Panc1 (cell line): ENCODE results near the gene RPF1. TPM values are rescaled to one million over a fixed set of nuclear protein-coding genes. Genes with fewer than 3 reads are reported as not detected.

Experiments used
- ATAC-seq: fragments of 200-7000 bp; cut with Tn5 transposase; 2 replicates; pipeline ENCODE4 v1.9.1; 2020; ENCODE audit warnings: mild to moderate bottlenecking, moderate library complexity
- BruUV-seq: library from RNA; stranded (reverse); fragments of 400-500 nt; replicated peaks from 2 replicates; lab custom pipeline; 2021; lab: Mats Ljungman, UMichigan
- CTCF ChIA-PET: fragments of 300-600 bp; sonication (Branson Sonifier 250); formaldehyde crosslinking; loops from one replicate; lab custom pipeline; 2022; ENCODE audit warnings: antibody characterized with exemption; lab: Charles Lee
- POLR2A ChIA-PET: fragments of 300-600 bp; sonication (Branson Sonifier 250); formaldehyde crosslinking; loops from one replicate; lab custom pipeline; 2022; ENCODE audit warnings: antibody characterized with exemption; lab: Charles Lee
- DNase-seq: peaks from one replicate; pipeline ENCODE4 v3.0.0-alpha.2; 2010; ENCODE audit warnings: low read depth, low spot score
- H3K27ac ChIP-seq: 2 replicates; pipeline ENCODE4 v1.5.1; 2011; ENCODE audit warnings: mild to moderate bottlenecking, low read length, inconsistent platforms
- H3K27me3 ChIP-seq: fragments of 200-500 bp; sonication (Bioruptor generic); 2 replicates; pipeline ENCODE4 v1.6.0; 2014; ENCODE audit warnings: low read length, inconsistent platforms; ENCODE audit not compliant: control insufficient read depth, insufficient read depth
- H3K36me3 ChIP-seq: fragments of 200-500 bp; sonication (Bioruptor generic); 2 replicates; pipeline ENCODE4 v1.5.1; 2014; ENCODE audit warnings: inconsistent platforms, mild to moderate bottlenecking, low read length, moderate library complexity; ENCODE audit not compliant: control insufficient read depth, insufficient read depth
- H3K4me1 ChIP-seq: 2 replicates; pipeline ENCODE4 v1.5.1; 2011; ENCODE audit warnings: inconsistent platforms, mild to moderate bottlenecking, low read length, moderate library complexity; ENCODE audit not compliant: control insufficient read depth, insufficient read depth
- H3K4me3 ChIP-seq, 2 experiments: 2 replicates each; pipeline ENCODE4 v1.5.1; 2011 to 2012; ENCODE audit warnings: low read depth in 2 of 2, low read length in 2 of 2, mild to moderate bottlenecking in 2 of 2, inconsistent platforms in 1 of 2, moderate library complexity in 1 of 2
- H3K9me3 ChIP-seq: fragments of 200-500 bp; sonication (Bioruptor generic); 2 replicates; pipeline ENCODE4 v1.5.1; 2014; ENCODE audit warnings: low read depth, mild to moderate bottlenecking, inconsistent platforms, low read length, moderate library complexity; ENCODE audit not compliant: control insufficient read depth, insufficient read depth
- POLR2AphosphoS5 ChIP-seq: IDR thresholded peaks from 2 replicates; pipeline ENCODE4 v1.6.1; 2012; ENCODE audit warnings: mild to moderate bottlenecking, low read depth, low read length, moderate library complexity
- REST ChIP-seq, 2 experiments: IDR thresholded peaks; 2 replicates each; pipeline ENCODE4 v1.6.1; 2011 to 2012; ENCODE audit warnings: low read depth in 2 of 2, control low read depth in 1 of 2, low read length in 1 of 2, mild to moderate bottlenecking in 1 of 2, moderate library complexity in 1 of 2; ENCODE audit not compliant: insufficient read depth in 1 of 2
- SIN3A ChIP-seq: IDR thresholded peaks from 2 replicates; pipeline ENCODE4 v1.6.1; 2012; ENCODE audit warnings: low read depth, mild to moderate bottlenecking, low read length, moderate library complexity, borderline replicate concordance; ENCODE audit not compliant: insufficient read depth
- TCF7L2 ChIP-seq: IDR thresholded peaks from 2 replicates; pipeline ENCODE4 v1.6.1; 2011; ENCODE audit warnings: mild to moderate bottlenecking, low read depth, low read length, inconsistent platforms
- in situ Hi-C: cut with HindIII; loops from 2 replicates; pipeline ENCODE4 v1.10.0; 2016; ENCODE audit warnings: low sequenced_read_pairs, low pct_unique_long_range_greater_than_20kb
- intact Hi-C: fragments of 100-400 bp; cut with micrococcal nuclease; formaldehyde crosslinking; loops from one replicate; pipeline ENCODE4 v1.10.0; 2022; ENCODE audit not compliant: unreplicated experiment
- total RNA-seq: library from RNA; stranded (reverse); gene quantifications from one replicate; pipeline ENCODE4 v1.2.1, GENCODE V29; 2021; ENCODE audit not compliant: unreplicated experiment
- TF ChIP-seq, protein P1 (sequence below): fragments of 450-650 bp; IDR thresholded peaks from 2 replicates; pipeline ENCODE4 v1.5.1; 2017; ENCODE audit warnings: mild to moderate bottlenecking

Gene RPF1
- total RNA-seq, 1 experiment from 2014 or later, result 73.0 TPM

DNA sequence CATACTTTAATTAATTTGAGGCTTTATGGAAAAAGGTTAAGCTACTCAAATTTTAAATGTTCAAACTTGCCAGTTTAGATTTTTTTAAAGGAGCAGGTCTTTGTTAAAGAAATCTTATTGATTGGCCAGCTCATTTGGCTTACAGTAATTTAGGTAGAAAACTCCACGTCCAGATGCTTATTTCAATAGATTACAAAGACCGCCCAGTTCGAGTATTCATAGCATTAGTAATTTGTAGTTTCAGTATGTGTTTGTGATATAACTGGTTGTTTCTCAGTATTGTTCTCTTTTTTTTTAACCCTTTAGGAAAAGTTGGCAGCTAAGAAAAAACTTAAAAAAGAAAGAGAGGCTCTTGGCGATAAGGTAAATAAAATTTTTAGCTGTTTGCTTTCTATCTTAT, 1.6 kb downstream of the RPF1 start:
- CTCF ChIA-PET, result interaction anchor here (0.6 to 1.1 kb wide), 3 partner anchors 56 to 273 kb away, joined by 3 to 6 read pairs (median 5); no protein-coding TSS in a partner anchor
- POLR2A ChIA-PET, result interaction anchor here (0.6 to 1.1 kb wide), 5 partner anchors 14 to 215 kb away, joined by 3 to 5 read pairs (median 3); no protein-coding TSS in a partner anchor
- peaks cover 16% of the 10 kb centered on the region for H3K36me3 ChIP-seq
- intact Hi-C loops, result no loop called here
- H3K27ac ChIP-seq, result peak overlapping the region; percentile 93
- no peaks in the 10 kb centered on the region for H3K27me3 ChIP-seq
- no peak for ATAC-seq
- peaks cover 11% of the 10 kb centered on the region for H3K4me1 ChIP-seq
- H3K9me3 ChIP-seq, result peaks cover 5% of the 10 kb centered on the region; the same call in 1 of the 2 replicates
- BruUV-seq, result no TSS peak
- TF ChIP-seq REST (IDR thresholded peaks at IDR 0.05; ENCODE audit: insufficient read depth in 1 of 2, low read depth in 2 of 2, low read length in 1 of 2), result no peak
- TF ChIP-seq TCF7L2, result no peak
- TF ChIP-seq POLR2AphosphoS5, result no peak
- TF ChIP-seq, protein P1, sequence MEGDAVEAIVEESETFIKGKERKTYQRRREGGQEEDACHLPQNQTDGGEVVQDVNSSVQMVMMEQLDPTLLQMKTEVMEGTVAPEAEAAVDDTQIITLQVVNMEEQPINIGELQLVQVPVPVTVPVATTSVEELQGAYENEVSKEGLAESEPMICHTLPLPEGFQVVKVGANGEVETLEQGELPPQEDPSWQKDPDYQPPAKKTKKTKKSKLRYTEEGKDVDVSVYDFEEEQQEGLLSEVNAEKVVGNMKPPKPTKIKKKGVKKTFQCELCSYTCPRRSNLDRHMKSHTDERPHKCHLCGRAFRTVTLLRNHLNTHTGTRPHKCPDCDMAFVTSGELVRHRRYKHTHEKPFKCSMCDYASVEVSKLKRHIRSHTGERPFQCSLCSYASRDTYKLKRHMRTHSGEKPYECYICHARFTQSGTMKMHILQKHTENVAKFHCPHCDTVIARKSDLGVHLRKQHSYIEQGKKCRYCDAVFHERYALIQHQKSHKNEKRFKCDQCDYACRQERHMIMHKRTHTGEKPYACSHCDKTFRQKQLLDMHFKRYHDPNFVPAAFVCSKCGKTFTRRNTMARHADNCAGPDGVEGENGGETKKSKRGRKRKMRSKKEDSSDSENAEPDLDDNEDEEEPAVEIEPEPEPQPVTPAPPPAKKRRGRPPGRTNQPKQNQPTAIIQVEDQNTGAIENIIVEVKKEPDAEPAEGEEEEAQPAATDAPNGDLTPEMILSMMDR, result no peak
- TF ChIP-seq SIN3A, result no peak
- in situ Hi-C loops, result no loop called here
- H3K4me3 ChIP-seq, result peak overlapping the region; percentile 71 to 81
- DNase-seq, result no peak

- BruUV-seq, result no TSS peak
- no peak for DNase-seq
- Histone ChIP-seq H3K4me1 (peaks cover 11% of the 10 kb centered on the region), H3K27me3 (no peaks in the 10 kb centered on the region), H3K36me3 (peaks cover 16% of the 10 kb centered on the region), H3K4me3 (no peak overlapping the region), H3K9me3 (peaks cover 5% of the 10 kb centered on the region; the same call in 1 of the 2 replicates), H3K27ac (no peak overlapping the region)
- TF ChIP-seq, protein P1, result no peak
- TF ChIP-seq POLR2AphosphoS5 (no peak), REST (IDR thresholded peaks at IDR 0.05; ENCODE audit: insufficient read depth in 1 of 2, low read depth in 2 of 2, low read length in 1 of 2) (no peak), TCF7L2 (no peak), SIN3A (no peak)
- CTCF ChIA-PET, result interaction anchor here (0.6 kb wide), 1 partner anchor 243 kb away, joined by 5 read pairs; no protein-coding TSS in a partner anchor
- in situ Hi-C loops, result no loop called here
- no peak for ATAC-seq
- POLR2A ChIA-PET, result interaction anchor here (0.6 to 1.1 kb wide), 2 partner anchors 22 to 54 kb away, joined by 3 read pairs; no protein-coding TSS in a partner anchor
- intact Hi-C loops, result no loop called here
Observed at GRCh38 chr1:84481317-84481716, 2.3 kb downstream of the RPF1 start.
